Liver (tissue), 9 donors: ENCODE data around the gene HAUS8. TPM values are rescaled to one million over a fixed set of nuclear protein-coding genes. Genes with fewer than 3 reads are reported as not detected.

Source experiments
- DNase-seq: peaks from one replicate; pipeline ENCODE4 v3.0.0-alpha.2; 2017; ENCODE audit warnings: low spot score
- H3K27ac ChIP-seq, 2 donors: one replicate each; pipeline ENCODE4 v1.7.0; 2013; ENCODE audit warnings: inconsistent platforms in 2 of 2, low read length in 2 of 2, control low read depth in 1 of 2, low read depth in 1 of 2, mild to moderate bottlenecking in 1 of 2
- H3K27me3 ChIP-seq, 4 donors: one replicate each; pipeline versions ENCODE4 v1.6.1 to v1.7.0; 2013; ENCODE audit warnings: low read length in 3 of 4, inconsistent platforms in 1 of 4, mild to moderate bottlenecking in 1 of 4, moderate library complexity in 1 of 4; ENCODE audit not compliant: control insufficient read depth in 4 of 4, insufficient read depth in 4 of 4
- H3K36me3 ChIP-seq, 4 donors: one replicate each; pipeline versions ENCODE4 v1.6.1 to v1.7.0; 2013; ENCODE audit warnings: low read length in 3 of 4, mild to moderate bottlenecking in 3 of 4, low read depth in 1 of 4, moderate library complexity in 1 of 4; ENCODE audit not compliant: control insufficient read depth in 4 of 4, insufficient read depth in 3 of 4
- H3K4me1 ChIP-seq, 4 donors: one replicate each; pipeline versions ENCODE4 v1.6.1 to v1.7.0; 2013; ENCODE audit warnings: low read length in 3 of 4, mild to moderate bottlenecking in 3 of 4, moderate library complexity in 1 of 4; ENCODE audit not compliant: control insufficient read depth in 4 of 4, insufficient read depth in 4 of 4
- H3K4me3 ChIP-seq, 3 donors: one replicate each; pipeline versions ENCODE4 v1.6.1 to v1.7.0; 2013; ENCODE audit warnings: low read length in 3 of 3, control low read depth in 1 of 3, low read depth in 1 of 3, mild to moderate bottlenecking in 1 of 3
- H3K9ac ChIP-seq, 2 donors: one replicate each; pipeline ENCODE4 v1.7.0; 2013; ENCODE audit warnings: low read length in 2 of 2, mild to moderate bottlenecking in 2 of 2, moderate library complexity in 2 of 2, control low read depth in 1 of 2, low read depth in 1 of 2
- H3K9me3 ChIP-seq, 4 donors: one replicate each; pipeline versions ENCODE4 v1.6.1 to v1.7.0; 2013; ENCODE audit warnings: low read length in 3 of 4; ENCODE audit not compliant: control insufficient read depth in 4 of 4
- EGR1 ChIP-seq, 2 donors: IDR thresholded peaks; 2 replicates each; pipeline ENCODE4 v1.6.1; 2016 to 2018; ENCODE audit warnings: antibody characterized with exemption in 2 of 2, low read depth in 2 of 2
- FOXA1 ChIP-seq: IDR thresholded peaks from 2 replicates; pipeline ENCODE4 v1.6.1; 2016; ENCODE audit warnings: antibody characterized with exemption
- FOXA2 ChIP-seq: IDR thresholded peaks from 2 replicates; pipeline ENCODE4 v1.6.1; 2016; ENCODE audit warnings: antibody characterized with exemption
- GABPA ChIP-seq, 2 donors: IDR thresholded peaks in 1 of 2; conservative IDR thresholded peaks in 1 of 2; 2 replicates each; pipeline ENCODE4 v1.6.1; 2016; ENCODE audit warnings: antibody characterized with exemption in 2 of 2, mild to moderate bottlenecking in 1 of 2, moderate library complexity in 1 of 2
- HNF4A ChIP-seq, 2 donors: conservative IDR thresholded peaks; 2 replicates each; pipeline ENCODE4 v1.6.1; 2016; ENCODE audit warnings: antibody characterized with exemption in 2 of 2, mild to moderate bottlenecking in 2 of 2
- HNF4G ChIP-seq: IDR thresholded peaks from 2 replicates; pipeline ENCODE4 v1.6.1; 2016; ENCODE audit warnings: antibody characterized with exemption
- JUND ChIP-seq, 2 donors: IDR thresholded peaks; 2 replicates each; pipeline ENCODE4 v1.6.1; 2016; ENCODE audit warnings: antibody characterized with exemption in 2 of 2
- RAD21 ChIP-seq, 2 donors: IDR thresholded peaks; 2 replicates each; pipeline ENCODE4 v1.6.1; 2016; ENCODE audit warnings: antibody characterized with exemption in 2 of 2, mild to moderate bottlenecking in 2 of 2
- RXRA ChIP-seq, 2 donors: IDR thresholded peaks; 2 replicates each; pipeline ENCODE4 v1.6.1; 2017 to 2018; ENCODE audit warnings: antibody characterized with exemption in 2 of 2, mild to moderate bottlenecking in 1 of 2
- SP1 ChIP-seq: IDR thresholded peaks from 2 replicates; pipeline ENCODE4 v1.6.1; 2018; ENCODE audit warnings: antibody characterized with exemption, mild to moderate bottlenecking
- TAF1 ChIP-seq: conservative IDR thresholded peaks from 2 replicates; pipeline ENCODE4 v1.6.1; 2016; ENCODE audit warnings: antibody characterized with exemption, mild to moderate bottlenecking
- YY1 ChIP-seq: IDR thresholded peaks from 2 replicates; pipeline ENCODE4 v1.6.1; 2016; ENCODE audit warnings: antibody characterized with exemption, mild to moderate bottlenecking
- WGBS: extraction: QIAGEN DNeasy Blood & Tissue Kit; methylation state at CpG from one replicate; pipeline ENCODE4 v1.1.7; 2013; 5-methylcytosine and 5-hydroxymethylcytosine counted together
- polyA plus RNA-seq, 2 donors: library from polyadenylated mRNA; stranded (reverse) in 1 of 2; unstranded in 1 of 2; fragments of 200-250 nt in 1 of 2; fragments of >200 nt in 1 of 2; fragmentation: Nextera tagmentation in 1 of 2; extraction: Ambion mirVana in 1 of 2; gene quantifications; one replicate each; pipeline versions ENCODE4 v1.2.1 to v1.2.3, GENCODE V29; 2013 to 2015
- total RNA-seq, 2 donors: library from RNA; depleted of rRNA; stranded (reverse); fragments of >200 nt; gene quantifications; one replicate each; pipeline ENCODE4 v1.2.3, GENCODE V29; 2014
- TF ChIP-seq, protein P1 (sequence below): IDR thresholded peaks from 2 replicates; pipeline ENCODE4 v1.6.1; 2016; ENCODE audit warnings: antibody characterized with exemption
- TF ChIP-seq, protein P2 (sequence below): IDR thresholded peaks from 2 replicates; pipeline ENCODE4 v1.6.1; 2016; ENCODE audit warnings: antibody characterized with exemption
- TF ChIP-seq, protein P3 (sequence below): IDR thresholded peaks from 2 replicates; pipeline ENCODE4 v1.6.1; 2016; ENCODE audit warnings: antibody characterized with exemption
- TF ChIP-seq, protein P4 (sequence below): fragments of 150-350 bp; IDR thresholded peaks from 2 replicates; pipeline ENCODE4 v1.5.1; 2017; ENCODE audit warnings: improper control_type of control experiment, low read depth, low read length; ENCODE audit not compliant: missing input control
- TF ChIP-seq, protein P5 (sequence below): IDR thresholded peaks from 2 replicates; pipeline ENCODE4 v1.6.1; 2016; ENCODE audit warnings: antibody characterized with exemption, mild to moderate bottlenecking
- donor health status: healthy.
- donor health status: healthy.
- donor health status: healthy.
- donor health status: healthy.
- donor health status: healthy.

The HAUS8 gene
- total and polyA plus RNA-seq, 4 donors = 3.3 to 5.7 (median 3.8) TPM

DNA sequence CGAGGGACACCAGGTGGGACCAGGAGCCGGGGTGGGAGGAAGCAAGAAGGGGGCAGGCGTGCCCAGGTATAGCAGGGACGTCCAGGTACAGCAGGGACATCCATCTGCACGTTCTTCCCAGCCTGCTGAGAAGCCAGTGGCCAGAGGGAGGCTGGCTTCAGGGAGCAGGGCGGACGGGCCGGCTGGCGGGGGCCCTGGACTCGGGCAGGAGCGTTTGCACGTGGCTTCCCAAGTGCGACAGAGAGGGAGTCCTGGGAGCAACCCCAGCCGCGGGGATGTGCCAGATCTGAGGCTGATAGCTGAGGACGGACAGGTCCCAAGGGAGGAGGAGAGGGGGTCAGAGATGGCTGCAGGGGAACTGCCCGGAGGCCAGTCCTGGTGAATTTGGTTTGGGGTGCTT lies 37.0 kb upstream of the HAUS8 start:
- WGBS = 55% methylated on average over 17 of the region's 17 CpGs
- Histone ChIP-seq H3K4me1 (peaks cover 19 to 43% (median 36%) of the 10 kb centered on the region in 4 donors), H3K27ac (peak overlapping the region; percentile 49 to 61), H3K9ac (no peak overlapping the region), H3K4me3 (no peak overlapping the region), H3K27me3 (no peaks in the 10 kb centered on the region), H3K9me3 (no peaks in the 10 kb centered on the region), H3K36me3 (peaks cover 0 to 3% (median 0%) of the 10 kb centered on the region in 4 donors)
- no peak for TF ChIP-seq SP1
- no peak for TF ChIP-seq GABPA (IDR thresholded peaks at IDR 0.05 in 1 of 2, conservative IDR thresholded peaks at IDR 0.05 in 1 of 2)
- TF ChIP-seq, protein P1, sequence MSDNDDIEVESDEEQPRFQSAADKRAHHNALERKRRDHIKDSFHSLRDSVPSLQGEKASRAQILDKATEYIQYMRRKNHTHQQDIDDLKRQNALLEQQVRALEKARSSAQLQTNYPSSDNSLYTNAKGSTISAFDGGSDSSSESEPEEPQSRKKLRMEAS = no peak
- no peak for TF ChIP-seq TAF1
- TF ChIP-seq EGR1 (IDR thresholded peaks at IDR 0.05; ENCODE audit: low read depth in 2 of 2) = no peak
- no peak for TF ChIP-seq RXRA (IDR thresholded peaks at IDR 0.05)
- TF ChIP-seq, protein P2, sequence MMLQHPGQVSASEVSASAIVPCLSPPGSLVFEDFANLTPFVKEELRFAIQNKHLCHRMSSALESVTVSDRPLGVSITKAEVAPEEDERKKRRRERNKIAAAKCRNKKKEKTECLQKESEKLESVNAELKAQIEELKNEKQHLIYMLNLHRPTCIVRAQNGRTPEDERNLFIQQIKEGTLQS = no peak
- TF ChIP-seq JUND (IDR thresholded peaks at IDR 0.05) = no peak
- TF ChIP-seq, protein P3, sequence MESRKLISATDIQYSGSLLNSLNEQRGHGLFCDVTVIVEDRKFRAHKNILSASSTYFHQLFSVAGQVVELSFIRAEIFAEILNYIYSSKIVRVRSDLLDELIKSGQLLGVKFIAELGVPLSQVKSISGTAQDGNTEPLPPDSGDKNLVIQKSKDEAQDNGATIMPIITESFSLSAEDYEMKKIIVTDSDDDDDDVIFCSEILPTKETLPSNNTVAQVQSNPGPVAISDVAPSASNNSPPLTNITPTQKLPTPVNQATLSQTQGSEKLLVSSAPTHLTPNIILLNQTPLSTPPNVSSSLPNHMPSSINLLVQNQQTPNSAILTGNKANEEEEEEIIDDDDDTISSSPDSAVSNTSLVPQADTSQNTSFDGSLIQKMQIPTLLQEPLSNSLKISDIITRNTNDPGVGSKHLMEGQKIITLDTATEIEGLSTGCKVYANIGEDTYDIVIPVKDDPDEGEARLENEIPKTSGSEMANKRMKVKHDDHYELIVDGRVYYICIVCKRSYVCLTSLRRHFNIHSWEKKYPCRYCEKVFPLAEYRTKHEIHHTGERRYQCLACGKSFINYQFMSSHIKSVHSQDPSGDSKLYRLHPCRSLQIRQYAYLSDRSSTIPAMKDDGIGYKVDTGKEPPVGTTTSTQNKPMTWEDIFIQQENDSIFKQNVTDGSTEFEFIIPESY = no peak
- no peak for TF ChIP-seq HNF4G
- no peak for TF ChIP-seq RAD21 (IDR thresholded peaks at IDR 0.05)
- TF ChIP-seq, protein P4, sequence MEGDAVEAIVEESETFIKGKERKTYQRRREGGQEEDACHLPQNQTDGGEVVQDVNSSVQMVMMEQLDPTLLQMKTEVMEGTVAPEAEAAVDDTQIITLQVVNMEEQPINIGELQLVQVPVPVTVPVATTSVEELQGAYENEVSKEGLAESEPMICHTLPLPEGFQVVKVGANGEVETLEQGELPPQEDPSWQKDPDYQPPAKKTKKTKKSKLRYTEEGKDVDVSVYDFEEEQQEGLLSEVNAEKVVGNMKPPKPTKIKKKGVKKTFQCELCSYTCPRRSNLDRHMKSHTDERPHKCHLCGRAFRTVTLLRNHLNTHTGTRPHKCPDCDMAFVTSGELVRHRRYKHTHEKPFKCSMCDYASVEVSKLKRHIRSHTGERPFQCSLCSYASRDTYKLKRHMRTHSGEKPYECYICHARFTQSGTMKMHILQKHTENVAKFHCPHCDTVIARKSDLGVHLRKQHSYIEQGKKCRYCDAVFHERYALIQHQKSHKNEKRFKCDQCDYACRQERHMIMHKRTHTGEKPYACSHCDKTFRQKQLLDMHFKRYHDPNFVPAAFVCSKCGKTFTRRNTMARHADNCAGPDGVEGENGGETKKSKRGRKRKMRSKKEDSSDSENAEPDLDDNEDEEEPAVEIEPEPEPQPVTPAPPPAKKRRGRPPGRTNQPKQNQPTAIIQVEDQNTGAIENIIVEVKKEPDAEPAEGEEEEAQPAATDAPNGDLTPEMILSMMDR = no peak
- DNase-seq = no peak

DNA sequence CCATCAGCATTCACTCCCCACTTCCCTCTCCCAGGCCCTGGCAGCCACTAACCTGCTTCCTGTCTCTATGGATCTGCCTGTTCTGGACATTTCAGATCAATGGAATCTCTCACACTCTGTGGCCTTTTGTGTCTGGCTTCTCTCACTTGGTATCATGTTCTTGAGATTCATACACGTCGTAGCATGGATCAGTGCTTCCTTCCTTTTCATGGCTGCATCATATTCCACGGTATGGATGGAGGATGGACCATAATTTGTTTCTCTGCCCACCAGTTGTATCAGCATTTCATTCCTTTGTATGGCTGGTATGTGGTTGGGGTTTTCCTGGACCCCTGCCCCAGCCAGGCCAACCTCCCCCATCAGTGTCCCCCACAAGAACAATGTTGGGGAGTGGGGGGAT lies 36.5 kb upstream of the HAUS8 start:
- Histone ChIP-seq H3K27me3 (no peaks in the 10 kb centered on the region), H3K27ac (peak overlapping the region; percentile 49 to 61), H3K9ac (no peak overlapping the region), H3K4me1 (peaks cover 19 to 43% (median 36%) of the 10 kb centered on the region in 4 donors), H3K9me3 (no peaks in the 10 kb centered on the region), H3K4me3 (no peak overlapping the region), H3K36me3 (peaks cover 0 to 3% (median 0%) of the 10 kb centered on the region in 4 donors)
- 96% methylated on average over 3 of the region's 3 CpGs for WGBS
- no peak for DNase-seq
- TF ChIP-seq YY1 (no peak), GABPA (IDR thresholded peaks at IDR 0.05 in 1 of 2, conservative IDR thresholded peaks at IDR 0.05 in 1 of 2) (no peak), HNF4A (conservative IDR thresholded peaks at IDR 0.05) (no peak), RXRA (IDR thresholded peaks at IDR 0.05) (no peak), FOXA2 (no peak), FOXA1 (no peak), JUND (IDR thresholded peaks at IDR 0.05) (no peak), EGR1 (IDR thresholded peaks at IDR 0.05; ENCODE audit: low read depth in 2 of 2) (no peak), SP1 (no peak), RAD21 (IDR thresholded peaks at IDR 0.05) (no peak), HNF4G (no peak), TAF1 (no peak)
- TF ChIP-seq, protein P1 = no peak
- TF ChIP-seq, protein P3 = no peak
- TF ChIP-seq, protein P5, sequence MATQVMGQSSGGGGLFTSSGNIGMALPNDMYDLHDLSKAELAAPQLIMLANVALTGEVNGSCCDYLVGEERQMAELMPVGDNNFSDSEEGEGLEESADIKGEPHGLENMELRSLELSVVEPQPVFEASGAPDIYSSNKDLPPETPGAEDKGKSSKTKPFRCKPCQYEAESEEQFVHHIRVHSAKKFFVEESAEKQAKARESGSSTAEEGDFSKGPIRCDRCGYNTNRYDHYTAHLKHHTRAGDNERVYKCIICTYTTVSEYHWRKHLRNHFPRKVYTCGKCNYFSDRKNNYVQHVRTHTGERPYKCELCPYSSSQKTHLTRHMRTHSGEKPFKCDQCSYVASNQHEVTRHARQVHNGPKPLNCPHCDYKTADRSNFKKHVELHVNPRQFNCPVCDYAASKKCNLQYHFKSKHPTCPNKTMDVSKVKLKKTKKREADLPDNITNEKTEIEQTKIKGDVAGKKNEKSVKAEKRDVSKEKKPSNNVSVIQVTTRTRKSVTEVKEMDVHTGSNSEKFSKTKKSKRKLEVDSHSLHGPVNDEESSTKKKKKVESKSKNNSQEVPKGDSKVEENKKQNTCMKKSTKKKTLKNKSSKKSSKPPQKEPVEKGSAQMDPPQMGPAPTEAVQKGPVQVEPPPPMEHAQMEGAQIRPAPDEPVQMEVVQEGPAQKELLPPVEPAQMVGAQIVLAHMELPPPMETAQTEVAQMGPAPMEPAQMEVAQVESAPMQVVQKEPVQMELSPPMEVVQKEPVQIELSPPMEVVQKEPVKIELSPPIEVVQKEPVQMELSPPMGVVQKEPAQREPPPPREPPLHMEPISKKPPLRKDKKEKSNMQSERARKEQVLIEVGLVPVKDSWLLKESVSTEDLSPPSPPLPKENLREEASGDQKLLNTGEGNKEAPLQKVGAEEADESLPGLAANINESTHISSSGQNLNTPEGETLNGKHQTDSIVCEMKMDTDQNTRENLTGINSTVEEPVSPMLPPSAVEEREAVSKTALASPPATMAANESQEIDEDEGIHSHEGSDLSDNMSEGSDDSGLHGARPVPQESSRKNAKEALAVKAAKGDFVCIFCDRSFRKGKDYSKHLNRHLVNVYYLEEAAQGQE = no peak
- TF ChIP-seq, protein P4 = no peak
